ENCODE measurements around the gene RAD54L. TPM values are rescaled to one million over a fixed set of nuclear protein-coding genes. Genes with fewer than 3 reads are reported as not detected.

The RAD54L gene
- total RNA-seq, 6 experiments from 2014 or later, result 3.8 to 10.9 (median 8.3) TPM

GRCh38 chr1:46205141-46205540, 42.4 kb upstream of the RAD54L start:
- Mint-ChIP-seq H3K4me1 (ENCODE audit: low read depth) (peaks cover 37% of the 10 kb centered on the region), H3K36me3 (ENCODE audit: low read depth) (no peaks in the 10 kb centered on the region), H3K27me3 (ENCODE audit: insufficient read depth) (no peaks in the 10 kb centered on the region; the same call in 1 of the 2 replicates), H3K9me3 (no peaks in the 10 kb centered on the region), H3K27ac (peak overlapping the region; percentile 64; the same call in 1 of the 2 replicates), H3K4me3 (peak overlapping the region; percentile 97; the same call in 1 of the 2 replicates)
- DNase-seq, result no peak
- TF ChIP-seq CTCF (IDR thresholded peaks at IDR 0.05), result no peak

- Mint-ChIP-seq H3K9me3 (no peaks in the 10 kb centered on the region), H3K27me3 (ENCODE audit: insufficient read depth) (no peaks in the 10 kb centered on the region; the same call in 1 of the 2 replicates), H3K4me3 (peak overlapping the region; percentile 97; the same call in 1 of the 2 replicates), H3K27ac (peak overlapping the region; percentile 64; the same call in 1 of the 2 replicates), H3K4me1 (ENCODE audit: low read depth) (peaks cover 37% of the 10 kb centered on the region), H3K36me3 (ENCODE audit: low read depth) (no peaks in the 10 kb centered on the region)
- no peak for DNase-seq
- no peak for TF ChIP-seq CTCF (IDR thresholded peaks at IDR 0.05)
These were observed 41.8 kb upstream of the RAD54L start for GRCh38 chr1:46205791-46206190.

- Mint-ChIP-seq H3K36me3 (ENCODE audit: low read depth) (no peaks in the 10 kb centered on the region), H3K27me3 (ENCODE audit: insufficient read depth) (no peaks in the 10 kb centered on the region; the same call in 1 of the 2 replicates), H3K4me1 (ENCODE audit: low read depth) (peaks cover 37% of the 10 kb centered on the region), H3K4me3 (no peak overlapping the region), H3K9me3 (no peaks in the 10 kb centered on the region), H3K27ac (no peak overlapping the region)
- TF ChIP-seq CTCF (IDR thresholded peaks at IDR 0.05), result no peak
- DNase-seq, result no peak
These were observed 41.2 kb upstream of the RAD54L start for GRCh38 chr1:46206399-46206798.

GRCh38 chr1:46210561-46210960, 37.0 kb upstream of the RAD54L start:
- H3K27ac Mint-ChIP-seq, result no peak overlapping the region
- no peak for TF ChIP-seq CTCF (IDR thresholded peaks at IDR 0.05)
- peaks cover 6% of the 10 kb centered on the region for H3K4me1 Mint-ChIP-seq (ENCODE audit: low read depth)
- DNase-seq, result no peak
- no peaks in the 10 kb centered on the region for H3K27me3 Mint-ChIP-seq (ENCODE audit: insufficient read depth)
- H3K4me3 Mint-ChIP-seq, result no peak overlapping the region
- H3K9me3 Mint-ChIP-seq, result no peaks in the 10 kb centered on the region
- H3K36me3 Mint-ChIP-seq (ENCODE audit: low read depth), result no peaks in the 10 kb centered on the region

GRCh38 chr1:46211051-46211450, 36.5 kb upstream of the RAD54L start:
- no peak for TF ChIP-seq CTCF (IDR thresholded peaks at IDR 0.05)
- Mint-ChIP-seq H3K9me3 (no peaks in the 10 kb centered on the region), H3K27me3 (ENCODE audit: insufficient read depth) (no peaks in the 10 kb centered on the region), H3K27ac (no peak overlapping the region), H3K4me1 (ENCODE audit: low read depth) (peaks cover under 1% of the 10 kb centered on the region; the same call in 1 of the 2 replicates), H3K36me3 (ENCODE audit: low read depth) (no peaks in the 10 kb centered on the region), H3K4me3 (no peak overlapping the region)
- no peak for DNase-seq

GRCh38 chr1:46215504-46215903, 32.1 kb upstream of the RAD54L start:
- Mint-ChIP-seq H3K4me1 (ENCODE audit: low read depth) (no peaks in the 10 kb centered on the region), H3K27ac (no peak overlapping the region), H3K36me3 (ENCODE audit: low read depth) (no peaks in the 10 kb centered on the region; the same call in 1 of the 2 replicates), H3K9me3 (no peaks in the 10 kb centered on the region), H3K4me3 (no peak overlapping the region), H3K27me3 (ENCODE audit: insufficient read depth) (no peaks in the 10 kb centered on the region; the same call in 1 of the 2 replicates)
- TF ChIP-seq CTCF (IDR thresholded peaks at IDR 0.05), result no peak
- no peak for DNase-seq
